Colonic mucosa (tissue), 4 donors: ENCODE results near the gene NFYA. TPM values are rescaled to one million over a fixed set of nuclear protein-coding genes. Genes with fewer than 3 reads are reported as not detected.

Source experiments
- DNase-seq: peaks from one replicate; pipeline ENCODE4 v3.0.0-alpha.2; 2020
- H3K27ac ChIP-seq: fragments of 200-600 bp; one replicate; pipeline ENCODE4 v1.8.0; 2021
- H3K27me3 ChIP-seq: fragments of 200-600 bp; one replicate; pipeline ENCODE4 v1.8.0; 2021
- H3K36me3 ChIP-seq: fragments of 200-600 bp; one replicate; pipeline ENCODE4 v1.8.0; 2021
- H3K4me1 ChIP-seq: fragments of 200-600 bp; one replicate; pipeline ENCODE4 v1.8.0; 2021; ENCODE audit warnings: mild to moderate bottlenecking
- H3K4me3 ChIP-seq: fragments of 200-600 bp; one replicate; pipeline ENCODE4 v1.8.0; 2021
- H3K9ac ChIP-seq, 2 donors: one replicate each; pipeline ENCODE4 v1.7.0; 2013; ENCODE audit warnings: control low read depth in 2 of 2, low read depth in 2 of 2, low read length in 2 of 2
- H3K9me3 ChIP-seq: fragments of 200-600 bp; one replicate; pipeline ENCODE4 v1.8.0; 2021
- CTCF ChIP-seq: fragments of 200-600 bp; IDR thresholded peaks from one replicate; pipeline ENCODE4 v1.8.0; 2022; ENCODE audit warnings: antibody characterized with exemption, mild to moderate bottlenecking
- intact Hi-C: fragments of 100-400 bp; cut with DNase I; formaldehyde crosslinking; loops from one replicate; pipeline ENCODE4 v1.14.1; 2022
- total RNA-seq, 2 donors: library from RNA; stranded (reverse); fragmentation: NEBNext Ultra II Directional in 1 of 2; extraction: Animal tissue kit (Norgen Biotek cat#: 25700) in 1 of 2; gene quantifications; one replicate each; pipeline ENCODE4 v1.2.1, GENCODE V29; 2021
- donor health status: healthy.
- donor health status: DM: no; HTN: no; CAD: no.
- donor health status: DM: no; HTN: no; CAD: no.

NFYA gene
- total RNA-seq, 2 donors from 2014 or later: 21.2 to 24.5 TPM

- H3K9ac ChIP-seq: peak overlapping the region; percentile 57 to 75
- no peak for TF ChIP-seq CTCF
- no peaks in the 10 kb centered on the region for H3K4me1 ChIP-seq
- H3K9me3 ChIP-seq: no peaks in the 10 kb centered on the region
- peak overlapping the region; percentile 65 for H3K27ac ChIP-seq
- H3K27me3 ChIP-seq: no peaks in the 10 kb centered on the region
- intact Hi-C loops: loop anchor here (5.0 kb wide), 1 partner anchor 131 kb away; no protein-coding TSS in a partner anchor
- peak; percentile 39 for DNase-seq
- peak overlapping the region; percentile 36 for H3K4me3 ChIP-seq
- no peaks in the 10 kb centered on the region for H3K36me3 ChIP-seq
Measured at GRCh38 chr6:41028561-41029412, 44.0 kb upstream of the NFYA start.

- no peak for TF ChIP-seq CTCF
- Histone ChIP-seq H3K36me3 (no peaks in the 10 kb centered on the region), H3K4me3 (no peak overlapping the region), H3K9me3 (no peaks in the 10 kb centered on the region), H3K27ac (no peak overlapping the region), H3K4me1 (no peaks in the 10 kb centered on the region), H3K9ac (no peak overlapping the region), H3K27me3 (no peaks in the 10 kb centered on the region)
- intact Hi-C loops: no loop called here
- DNase-seq: no peak
Measured at GRCh38 chr6:41032830-41033229, 39.9 kb upstream of the NFYA start.

GRCh38 chr6:41033776-41034175 lies 39.0 kb upstream of the NFYA start:
- Histone ChIP-seq H3K9me3 (no peaks in the 10 kb centered on the region), H3K9ac (no peak overlapping the region), H3K4me3 (no peak overlapping the region), H3K27ac (no peak overlapping the region), H3K27me3 (no peaks in the 10 kb centered on the region), H3K4me1 (no peaks in the 10 kb centered on the region), H3K36me3 (no peaks in the 10 kb centered on the region)
- intact Hi-C loops: no loop called here
- no peak for DNase-seq
- no peak for TF ChIP-seq CTCF

- DNase-seq: no peak
- H3K27ac ChIP-seq: no peak overlapping the region
- H3K9me3 ChIP-seq: no peaks in the 10 kb centered on the region
- peaks cover 4% of the 10 kb centered on the region for H3K4me1 ChIP-seq
- intact Hi-C loops: no loop called here
- H3K36me3 ChIP-seq: no peaks in the 10 kb centered on the region
- no peak overlapping the region for H3K9ac ChIP-seq
- no peak for TF ChIP-seq CTCF
- H3K27me3 ChIP-seq: no peaks in the 10 kb centered on the region
- no peak overlapping the region for H3K4me3 ChIP-seq
Measured at GRCh38 chr6:41036186-41036585, 36.6 kb upstream of the NFYA start.

- H3K4me3 ChIP-seq: no peak overlapping the region
- no peak overlapping the region for H3K9ac ChIP-seq
- no peak overlapping the region for H3K27ac ChIP-seq
- no peak for TF ChIP-seq CTCF
- H3K4me1 ChIP-seq: peaks cover 4% of the 10 kb centered on the region
- intact Hi-C loops: no loop called here
- H3K36me3 ChIP-seq: no peaks in the 10 kb centered on the region
- DNase-seq: no peak
- no peaks in the 10 kb centered on the region for H3K9me3 ChIP-seq
- no peaks in the 10 kb centered on the region for H3K27me3 ChIP-seq
Measured at GRCh38 chr6:41036601-41037000, 36.2 kb upstream of the NFYA start.
